H4 (cell line): Measurements from ENCODE around the gene CNTNAP5. TPM values are rescaled to one million over a fixed set of nuclear protein-coding genes. Genes with fewer than 3 reads are reported as not detected.

Source experiments
- DNase-seq: peaks from one replicate; pipeline ENCODE4 v3.0.0-alpha.2; 2015; ENCODE audit warnings: low spot score
- total RNA-seq: library from RNA; depleted of rRNA; stranded (reverse); fragments of >200 nt; shearing (Covaris generic); gene quantifications from 2 replicates; pipeline ENCODE4 v1.2.3, GENCODE V29; 2014

The CNTNAP5 gene
- total RNA-seq, 1 experiment from 2014 or later: not detected

DNA sequence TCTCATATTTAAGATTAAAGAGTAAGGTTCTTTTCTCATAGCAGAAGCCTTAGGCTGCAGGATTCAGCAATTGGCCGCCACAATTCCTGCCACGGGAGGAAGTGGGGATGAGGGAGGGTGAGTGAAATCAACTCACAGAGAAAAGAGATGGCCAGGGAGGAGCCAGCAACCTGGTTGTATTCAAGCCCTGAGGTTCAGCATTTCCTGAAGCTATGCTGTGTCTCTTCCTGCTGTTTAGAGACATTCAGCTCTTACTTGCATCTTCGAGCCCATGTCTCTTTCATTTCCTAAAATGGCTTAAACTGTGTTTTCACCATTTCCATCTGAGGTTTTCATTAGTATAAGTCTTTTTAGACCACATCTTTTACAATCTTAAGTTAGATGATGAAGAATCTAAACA, 522.6 kb downstream of the CNTNAP5 start:
- DNase-seq: no peak

DNA sequence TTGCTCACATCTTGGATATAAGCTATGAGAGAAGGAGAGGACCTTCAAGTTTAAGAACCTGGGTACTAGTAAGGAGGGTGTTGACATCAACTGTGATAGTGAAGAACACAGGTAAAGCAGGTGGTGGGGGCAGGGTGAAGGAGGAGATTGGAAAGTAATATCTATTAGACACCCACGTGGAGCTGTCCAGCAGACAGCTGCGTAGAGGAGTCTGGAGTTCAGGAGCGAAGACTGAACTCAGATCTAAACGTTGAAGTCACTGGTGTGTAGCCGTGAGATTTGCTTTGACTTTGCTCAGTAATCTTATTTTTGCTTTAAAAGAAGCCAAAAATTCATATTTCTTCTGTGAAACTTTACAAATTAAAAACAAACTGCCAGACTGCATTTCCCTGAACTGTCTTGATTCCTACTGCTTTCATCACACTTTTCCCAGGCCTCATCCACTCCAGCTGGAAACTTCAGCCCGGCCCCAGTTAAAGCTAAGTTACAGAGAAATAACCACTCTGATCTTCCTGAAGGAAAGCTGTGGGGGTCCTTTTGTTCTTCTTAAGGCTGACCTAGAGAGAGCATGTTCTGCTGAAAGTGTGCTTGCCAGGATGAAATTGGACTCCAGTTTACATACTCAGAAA, 533.3 kb downstream of the CNTNAP5 start:
- no peak for DNase-seq

DNA sequence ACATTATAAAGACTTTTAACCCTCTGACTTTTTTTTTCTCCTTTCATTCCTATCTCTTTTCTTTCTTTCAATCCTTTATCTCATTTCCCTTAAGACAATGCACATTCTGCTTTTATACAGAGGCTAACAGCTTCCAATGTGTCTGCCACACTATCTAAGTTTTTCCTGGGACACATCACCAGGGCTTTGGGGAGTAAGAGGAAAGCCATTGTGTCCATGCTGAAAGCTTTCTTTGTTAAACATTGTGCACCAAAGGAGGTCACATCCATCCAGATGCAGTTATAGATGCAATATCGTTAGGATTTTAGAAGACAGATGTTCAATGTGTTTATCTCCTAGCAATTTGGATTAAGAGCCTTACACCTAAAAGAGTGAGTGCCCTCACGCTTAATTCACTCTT, 534.1 kb downstream of the CNTNAP5 start:
- DNase-seq: no peak

DNA sequence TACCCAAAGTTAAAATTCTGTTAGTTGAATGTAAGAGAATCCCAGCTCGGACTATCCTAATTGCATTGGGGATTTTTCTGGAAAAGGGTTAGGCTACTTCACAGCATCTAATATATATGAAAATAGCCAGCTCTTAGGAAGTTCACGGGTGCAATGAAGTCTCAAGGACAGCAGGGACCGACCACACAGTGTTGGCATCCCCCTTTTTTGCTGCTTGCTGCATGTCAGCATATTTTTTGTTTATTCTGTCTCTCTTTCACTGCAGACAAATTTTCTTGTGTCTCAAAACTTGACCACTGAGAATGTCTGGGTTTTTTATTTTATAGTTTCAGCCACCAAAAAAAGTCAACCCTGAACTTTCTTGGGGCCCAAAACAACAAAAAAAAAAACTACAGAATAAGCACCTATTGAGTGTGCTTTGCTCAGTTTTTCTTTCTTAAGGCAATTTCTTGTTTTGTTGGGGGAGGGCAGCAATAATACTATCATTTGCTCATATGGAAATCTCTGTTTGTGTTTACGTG, 535.6 kb downstream of the CNTNAP5 start:
- no peak for DNase-seq

DNA sequence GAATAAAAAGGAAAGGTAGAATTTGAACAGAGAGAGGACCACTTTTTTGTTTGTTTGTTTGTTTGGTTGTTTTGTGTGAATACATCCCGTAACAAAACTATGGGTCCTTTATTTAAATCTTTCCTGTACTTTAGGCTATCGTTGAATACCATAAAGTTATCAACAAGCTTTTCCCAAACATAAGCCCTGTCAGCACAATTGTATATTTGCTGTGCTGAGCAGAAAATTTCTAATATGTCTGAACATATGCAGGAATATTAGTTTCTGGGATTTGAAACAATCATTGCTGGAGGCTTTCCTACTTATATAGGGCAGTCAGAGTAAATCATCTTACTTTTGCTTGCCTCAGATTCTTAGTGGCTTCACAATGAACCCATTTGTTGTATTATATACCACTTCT, 536.4 kb downstream of the CNTNAP5 start:
- DNase-seq: no peak

DNA sequence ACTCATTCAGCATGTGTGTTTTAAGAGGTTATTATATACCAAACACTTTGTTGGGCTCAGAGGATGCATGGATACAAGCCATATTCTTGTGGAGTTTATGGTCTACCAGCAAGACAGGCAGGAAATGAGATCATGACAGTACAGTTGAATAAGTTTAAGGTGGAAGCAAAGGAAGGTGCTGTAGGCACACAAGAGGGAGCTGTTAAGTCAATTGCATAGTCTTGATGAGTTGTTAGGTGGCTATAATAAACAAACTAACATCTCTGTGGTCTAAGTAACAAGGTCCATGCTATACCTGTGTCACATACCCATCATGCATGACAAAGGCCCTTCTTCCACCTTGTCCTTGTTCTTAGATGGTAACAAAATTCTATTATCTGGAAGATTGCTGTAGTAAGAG, 538.3 kb downstream of the CNTNAP5 start:
- DNase-seq: no peak

DNA sequence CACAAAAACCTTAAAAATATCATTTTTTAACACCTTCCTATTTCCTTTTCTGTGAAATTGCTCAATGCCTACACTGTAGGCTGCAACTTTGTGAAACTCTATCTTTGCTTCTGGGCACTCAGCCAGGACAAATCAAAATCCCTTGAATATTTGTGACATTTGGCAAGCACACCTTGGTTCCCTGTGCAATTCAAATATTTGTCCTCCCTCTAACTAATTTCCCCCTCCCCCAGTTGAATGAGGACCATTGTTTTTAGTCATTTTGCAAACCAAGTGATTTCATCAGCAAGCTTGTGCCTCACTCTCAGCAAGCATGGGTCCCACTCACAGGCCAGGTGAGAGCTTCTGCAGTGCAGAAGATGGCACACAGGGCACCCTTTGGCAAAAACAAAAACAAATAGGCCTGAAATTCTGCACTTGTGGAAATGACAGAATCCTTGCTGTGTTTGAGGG, 541.5 kb downstream of the CNTNAP5 start:
- DNase-seq: no peak

DNA sequence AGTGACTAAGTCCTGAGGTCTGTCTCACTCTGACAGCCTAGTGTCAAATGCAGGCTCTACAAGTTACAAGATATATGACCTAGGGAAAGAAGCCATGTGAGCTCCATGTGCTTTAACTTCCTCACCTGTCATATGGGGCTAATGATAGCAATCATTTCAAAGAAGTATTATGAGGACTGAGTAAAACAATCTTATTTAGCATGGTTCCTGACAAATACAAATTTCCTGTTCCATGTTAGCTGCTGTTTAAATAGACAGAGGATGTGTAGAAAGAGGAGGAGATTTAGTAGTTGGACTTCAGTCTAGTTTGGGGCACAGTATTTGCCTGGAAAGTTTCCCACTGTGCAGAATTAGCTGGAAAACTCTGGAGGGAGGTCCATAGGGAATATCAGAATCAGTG, 545.8 kb downstream of the CNTNAP5 start:
- no peak for DNase-seq

DNA sequence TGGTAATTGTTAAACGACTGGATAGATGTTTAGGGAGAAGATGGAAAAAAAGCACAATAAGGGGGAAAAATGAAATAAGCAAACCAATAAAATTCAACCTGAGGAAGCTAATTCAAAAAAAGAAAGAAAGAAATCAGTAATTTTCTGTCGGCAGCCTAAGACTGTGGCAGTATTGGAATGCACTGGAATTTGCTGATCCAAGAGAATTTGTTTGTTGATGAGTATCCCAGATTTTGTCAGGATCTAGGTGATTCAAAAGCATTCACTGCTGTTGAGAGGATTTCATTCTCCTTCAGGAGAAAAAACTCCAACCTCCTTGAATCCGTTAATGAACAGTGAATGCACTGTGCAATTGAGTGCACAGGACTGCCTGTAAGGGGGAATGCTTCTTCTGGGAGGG, 546.7 kb downstream of the CNTNAP5 start:
- no peak for DNase-seq

DNA sequence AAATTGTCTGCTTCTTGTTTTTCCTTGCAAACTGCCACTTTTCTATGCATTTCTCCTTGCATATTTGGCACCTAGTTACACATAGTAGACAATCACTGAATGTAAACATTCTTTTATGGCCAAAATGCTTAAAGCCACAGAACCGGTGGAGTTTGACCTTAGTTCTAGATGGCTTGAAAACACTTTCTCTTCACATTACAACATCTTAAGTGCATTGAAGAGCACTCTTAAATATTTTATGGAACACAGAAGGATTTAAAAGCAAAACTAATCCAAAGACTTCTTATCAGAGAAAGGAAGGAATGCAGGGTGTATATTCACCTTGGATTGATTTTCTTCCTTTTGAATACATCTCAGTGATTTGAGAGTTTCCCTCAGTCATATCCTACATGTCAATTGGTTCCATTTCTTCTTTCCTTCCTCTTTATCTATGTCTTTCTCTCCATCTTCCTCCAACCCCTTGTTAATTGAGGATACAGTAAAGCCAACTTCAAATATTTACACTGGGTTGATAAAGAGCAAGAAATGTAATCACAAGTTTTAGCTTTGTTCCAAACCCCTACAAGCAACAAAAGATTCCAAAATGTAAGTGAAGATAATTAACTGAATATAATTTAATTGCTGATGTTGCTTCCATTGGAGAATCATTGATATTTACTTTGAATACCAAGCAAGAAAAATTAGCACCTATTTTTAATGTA, 548.0 kb downstream of the CNTNAP5 start:
- no peak for DNase-seq

DNA sequence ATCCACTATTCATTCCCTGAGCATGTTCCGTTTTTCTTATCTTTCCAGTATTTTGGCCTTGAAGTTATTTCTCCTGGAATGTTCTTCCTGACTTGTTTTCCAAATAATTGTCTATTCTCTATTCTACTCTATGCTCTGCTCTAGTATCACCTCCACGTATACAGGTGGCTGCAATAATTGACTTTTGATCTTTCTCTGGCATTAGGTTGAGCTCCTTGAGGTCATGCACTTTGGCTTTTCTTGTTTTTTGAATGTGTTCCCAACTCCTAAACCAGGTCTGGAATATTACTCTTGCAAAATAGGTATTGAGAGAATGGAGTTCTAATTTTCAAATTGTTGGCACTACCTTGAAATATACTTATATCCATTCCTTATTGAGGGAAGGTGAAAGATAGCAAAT, 550.4 kb downstream of the CNTNAP5 start:
- DNase-seq: no peak

DNA sequence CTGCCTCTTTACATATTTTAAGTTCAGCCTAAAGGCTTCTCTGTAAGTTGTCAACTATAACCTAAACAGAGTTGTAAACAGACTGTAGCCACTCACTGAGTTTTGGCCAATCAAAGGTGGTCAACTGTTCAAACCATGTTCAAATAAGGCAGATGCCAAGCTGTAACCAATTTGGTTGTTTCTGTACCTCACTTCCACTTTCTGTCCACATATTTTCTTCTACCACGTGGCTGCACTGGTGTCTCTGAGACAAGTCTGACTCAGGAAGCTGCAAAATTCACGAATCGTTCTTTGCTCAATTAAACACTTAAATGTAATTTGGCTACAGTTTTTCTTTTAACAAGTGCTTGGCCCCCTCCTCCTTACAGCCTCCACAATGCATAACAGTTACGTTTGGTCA, 555.2 kb downstream of the CNTNAP5 start:
- DNase-seq: no peak

DNA sequence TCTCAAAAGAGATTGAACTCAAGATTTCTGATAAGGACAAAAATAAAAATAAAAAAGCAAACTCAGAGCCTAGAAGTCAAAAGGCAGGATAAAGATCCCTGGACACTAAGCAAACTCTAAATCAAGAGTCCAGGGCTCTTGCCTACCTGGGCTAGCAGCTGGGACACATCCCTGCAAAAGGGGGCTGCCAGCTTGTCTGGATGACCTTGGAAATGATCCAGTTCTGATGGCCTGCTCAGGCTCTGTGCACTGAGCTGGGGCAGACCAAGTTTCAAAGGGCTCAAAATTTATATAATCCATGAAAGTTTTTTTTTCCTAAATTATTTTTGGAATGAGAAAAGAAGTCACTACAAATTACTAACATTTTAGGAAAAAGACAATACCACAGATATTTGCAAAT, 557.3 kb downstream of the CNTNAP5 start:
- no peak for DNase-seq

DNA sequence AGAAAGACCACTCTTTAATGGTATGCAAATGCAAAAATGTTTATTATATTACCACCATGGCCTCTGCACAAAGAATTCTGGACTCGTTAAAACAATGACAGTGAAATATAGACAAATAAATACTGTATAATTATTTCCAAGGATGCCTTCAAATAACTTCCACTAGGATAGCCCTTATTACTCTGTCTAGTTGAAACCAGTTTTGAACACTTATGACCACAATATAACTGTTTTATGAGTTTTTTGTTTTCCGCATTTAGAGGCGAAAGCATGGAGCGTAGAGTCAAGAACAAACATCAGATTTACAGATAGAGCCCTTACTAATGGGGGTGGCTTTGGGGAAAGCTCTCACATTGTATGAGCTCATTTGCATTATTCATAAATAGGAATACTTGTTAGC, 559.5 kb downstream of the CNTNAP5 start:
- DNase-seq: no peak

DNA sequence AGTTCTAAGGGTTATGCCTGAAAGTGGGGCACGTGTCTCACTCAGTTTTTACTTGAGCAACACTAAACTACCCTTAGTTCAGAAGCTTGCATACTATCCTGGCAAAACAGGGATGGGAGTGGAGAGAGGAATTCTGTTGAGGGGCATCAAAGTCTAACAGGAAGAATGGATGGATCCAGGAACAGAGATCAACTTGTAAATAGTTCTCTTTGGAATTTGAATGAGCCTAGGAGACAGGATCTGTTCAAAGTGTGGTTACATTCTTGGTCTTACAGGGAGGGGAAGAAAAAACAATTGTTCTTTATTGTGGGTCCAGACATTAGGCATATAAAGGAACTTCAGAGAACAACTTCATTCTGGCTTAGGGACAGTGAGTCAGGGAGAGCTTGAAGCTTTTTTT, 560.2 kb downstream of the CNTNAP5 start:
- no peak for DNase-seq

DNA sequence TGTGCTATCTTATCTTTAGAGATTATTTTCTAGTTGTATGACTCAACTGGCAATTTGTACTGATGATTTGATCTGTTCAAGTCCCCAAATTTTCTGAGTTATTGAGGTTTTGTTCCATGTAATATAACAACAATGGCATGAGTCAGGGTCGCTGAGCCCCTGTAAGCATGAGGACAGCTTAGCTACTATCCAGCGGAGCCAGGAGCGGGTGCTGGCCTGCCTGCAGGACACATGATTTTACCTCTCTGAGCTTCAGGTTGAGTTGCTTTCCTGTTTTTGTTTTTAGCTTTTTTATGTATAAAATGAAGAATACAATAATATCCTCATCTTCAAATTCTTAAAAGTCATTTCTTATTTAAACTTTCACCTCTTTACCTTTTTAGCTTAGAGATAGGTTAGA, 561.1 kb downstream of the CNTNAP5 start:
- no peak for DNase-seq

DNA sequence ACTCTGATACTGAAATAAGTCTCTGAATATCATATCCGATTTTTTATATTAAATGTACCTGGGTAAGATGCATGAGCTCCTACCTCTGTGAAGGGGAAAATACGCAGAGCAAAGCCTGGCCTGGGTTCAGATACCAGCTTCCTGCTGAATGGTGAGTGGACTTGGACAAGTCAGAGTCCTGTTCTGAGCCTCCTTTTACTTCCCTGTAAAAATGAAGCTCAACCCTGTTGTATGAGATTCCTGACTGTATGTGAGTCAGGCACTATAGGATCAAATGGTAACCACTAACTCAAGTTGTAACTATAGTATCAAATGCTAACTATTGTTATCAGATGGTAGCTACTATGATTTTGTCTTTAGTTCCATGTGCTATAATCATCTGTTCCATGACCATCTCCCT, 561.7 kb downstream of the CNTNAP5 start:
- DNase-seq: no peak

DNA sequence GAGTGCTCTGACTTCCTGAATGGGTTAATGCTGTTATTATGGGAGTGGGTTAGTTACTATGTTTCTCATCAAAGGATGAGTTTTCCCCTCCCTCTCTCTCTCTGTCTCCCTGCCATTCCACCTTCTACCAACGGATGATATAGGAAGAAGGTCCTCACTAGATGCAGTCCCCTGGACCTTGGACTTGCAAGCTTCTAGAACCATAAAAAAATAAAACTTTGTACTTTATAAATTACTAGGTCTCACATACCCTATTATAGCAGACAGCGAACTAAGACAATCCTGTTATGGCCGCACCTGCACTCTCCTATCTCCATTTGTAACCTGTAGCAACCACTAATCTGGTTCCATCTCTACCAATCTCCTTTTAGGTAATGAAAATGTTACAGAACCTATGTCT, 564.9 kb downstream of the CNTNAP5 start:
- DNase-seq: no peak

DNA sequence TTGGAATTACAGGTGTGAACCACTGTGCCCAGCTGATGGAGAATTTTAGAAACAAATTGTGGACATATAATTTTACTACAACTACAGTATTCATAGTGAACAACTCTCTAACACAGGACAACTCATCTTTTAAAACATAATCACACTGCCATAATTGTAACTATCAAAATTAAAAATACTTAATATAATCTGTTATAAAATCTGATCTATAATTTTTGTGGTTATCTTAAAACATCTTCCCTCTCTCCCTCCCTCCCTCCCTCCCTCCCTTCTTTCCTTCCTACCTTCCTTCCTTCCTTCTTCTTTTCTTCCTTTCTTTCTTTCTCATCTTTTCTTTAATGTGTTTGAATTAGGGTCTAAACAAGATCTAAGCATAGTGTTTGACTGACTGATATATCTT, 577.7 kb downstream of the CNTNAP5 start:
- no peak for DNase-seq

DNA sequence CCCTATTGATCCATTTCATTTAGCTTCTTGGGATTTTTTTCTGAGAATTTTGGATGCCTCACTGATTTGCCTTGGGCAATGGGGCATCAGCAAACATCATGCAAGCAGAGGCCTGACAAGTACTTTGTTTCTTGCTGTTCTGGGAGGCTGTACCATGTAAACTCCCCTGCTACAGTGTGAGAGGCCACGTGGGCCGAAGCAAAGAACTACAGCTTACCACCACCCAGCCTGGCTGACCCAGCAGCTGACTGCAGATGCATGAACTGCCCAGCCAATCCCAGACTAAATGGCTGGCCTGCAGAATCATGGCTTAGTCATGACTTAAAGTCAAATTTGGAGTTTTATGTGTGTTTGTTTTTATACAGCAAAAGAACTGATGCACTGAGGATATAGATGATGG, 579.9 kb downstream of the CNTNAP5 start:
- DNase-seq: no peak

DNA sequence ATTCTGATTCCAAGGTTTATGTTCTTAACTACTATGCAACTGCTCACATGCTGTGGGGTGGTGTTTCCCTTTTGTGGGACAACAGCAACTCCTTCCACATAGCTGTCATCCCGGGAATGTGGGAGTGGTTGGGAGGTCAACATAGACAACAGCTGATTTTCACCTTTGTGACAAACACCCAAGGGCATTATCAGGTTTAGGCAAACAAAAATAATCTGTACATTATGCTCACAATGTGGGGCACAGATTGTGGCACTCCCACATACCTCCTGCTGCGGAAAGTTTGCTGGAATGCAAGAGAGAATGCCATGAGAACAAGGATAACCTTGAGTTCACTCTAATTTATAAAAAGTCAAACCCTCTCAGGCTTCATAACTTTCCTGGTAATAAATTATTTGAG, 582.6 kb downstream of the CNTNAP5 start:
- DNase-seq: no peak

DNA sequence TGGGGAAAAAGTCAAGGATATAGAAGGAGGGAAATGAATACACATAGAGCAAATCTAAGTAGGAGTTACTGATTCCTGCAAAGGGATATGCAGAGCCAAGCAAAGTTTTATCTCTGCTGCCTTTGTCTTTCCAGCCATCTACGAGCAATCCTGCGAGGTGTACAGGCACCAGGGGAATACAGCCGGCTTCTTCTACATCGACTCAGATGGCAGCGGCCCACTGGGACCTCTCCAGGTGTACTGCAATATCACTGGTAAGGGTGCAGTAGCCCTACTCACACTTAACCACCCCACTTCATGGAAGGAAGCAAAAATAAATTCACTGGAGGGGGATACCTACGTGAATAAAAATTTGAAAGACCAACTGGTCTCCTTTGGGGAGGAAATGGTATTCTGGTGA, 584.6 kb downstream of the CNTNAP5 start:
- DNase-seq: no peak

DNA sequence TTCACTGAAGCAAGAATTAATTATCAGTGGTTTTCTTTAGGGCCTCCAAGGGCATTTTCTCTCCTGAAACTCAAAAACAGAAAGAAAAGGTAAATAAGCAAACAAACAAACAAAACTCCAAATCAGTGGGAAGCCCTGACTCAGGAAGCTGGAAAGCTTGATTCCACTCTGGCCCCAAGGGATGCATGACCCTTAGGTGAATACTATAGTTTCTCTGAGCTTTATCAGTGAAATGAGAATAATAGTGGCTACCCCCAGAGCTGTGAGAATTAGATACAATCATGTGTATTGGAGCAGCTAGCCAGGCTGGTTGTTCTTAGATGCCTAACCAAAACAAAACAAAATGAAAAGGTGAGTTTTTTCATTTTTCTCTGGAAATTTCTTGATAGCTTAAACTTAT, 585.1 kb downstream of the CNTNAP5 start:
- no peak for DNase-seq

DNA sequence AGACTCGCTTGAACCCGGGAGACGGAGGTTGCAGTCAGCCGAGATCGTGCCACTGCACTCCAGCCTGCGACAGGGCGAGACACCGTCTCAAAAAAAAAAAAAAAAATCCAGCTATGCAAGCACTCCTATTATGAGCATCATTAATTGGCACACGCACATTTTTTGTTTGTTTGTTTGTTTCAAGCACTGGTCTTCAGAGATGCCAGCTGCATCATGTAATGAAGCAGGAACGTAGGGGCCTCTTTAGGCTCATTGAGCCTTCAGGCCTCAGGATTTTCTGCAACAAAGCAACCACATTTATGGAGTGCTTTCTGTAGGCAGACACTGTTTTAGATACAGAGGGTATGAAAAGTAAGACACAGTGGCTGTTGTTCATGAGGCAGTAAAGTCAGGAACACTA, 585.8 kb downstream of the CNTNAP5 start:
- DNase-seq: no peak
